GM21390 (cell line): Measurements from ENCODE around the gene ACAD9.
"Not testable (repeated sequence)": the region's sequence is repeated elsewhere in the genome, so short reads cannot be mapped to it uniquely, and the experiment has no call there.

Source experiments
- ATAC-seq: cut with Tn5 transposase; IDR thresholded peaks from one replicate; pipeline ENCODE4 v1.9.1; 2021; ENCODE audit not compliant: unreplicated experiment

The ACAD9 gene

GRCh38 chr3:128889139-128889894 is 9.9 kb downstream of the ACAD9 start:
- ATAC-seq = no peak

DNA sequence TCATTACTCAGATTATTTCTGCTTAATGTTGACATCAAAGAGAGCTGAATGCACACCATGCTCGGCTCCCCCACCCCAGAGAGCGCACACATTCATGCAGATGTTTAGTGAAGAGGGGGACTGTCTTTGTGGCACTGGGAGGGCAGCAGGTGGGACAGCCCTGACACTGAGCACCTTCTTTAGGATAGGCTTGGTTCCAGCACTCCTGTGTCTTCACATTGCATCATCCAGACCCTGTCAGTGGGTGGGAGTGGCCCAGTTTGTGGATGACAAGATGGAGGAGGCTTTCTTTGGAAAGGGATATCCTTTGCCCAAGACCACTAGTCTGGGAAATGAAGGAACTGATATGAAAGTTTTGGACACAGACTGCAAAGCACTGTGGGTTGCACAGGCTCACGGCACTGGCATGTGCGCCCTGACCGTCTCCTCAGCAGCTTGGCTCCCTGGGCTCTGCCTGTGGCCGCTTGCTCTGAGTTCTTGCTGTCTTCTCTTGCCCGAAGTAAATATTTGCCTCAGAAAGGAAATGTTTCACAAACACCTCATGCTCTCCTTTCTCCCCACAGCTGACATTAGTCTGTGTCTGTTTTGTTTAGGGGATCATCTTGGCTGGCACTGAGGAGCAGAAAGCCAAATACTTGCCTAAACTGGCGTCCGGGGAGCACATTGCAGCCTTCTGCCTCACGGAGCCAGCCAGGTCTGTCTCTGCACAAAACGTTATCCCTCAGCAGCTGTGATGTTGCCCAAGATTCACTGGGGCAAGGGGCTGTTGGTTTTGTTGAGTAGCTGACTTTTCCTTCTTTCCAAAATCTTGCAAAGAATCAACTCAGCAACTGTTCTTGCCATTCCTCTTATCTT is 16.6 kb downstream of the ACAD9 start:
- ATAC-seq = no peak

DNA sequence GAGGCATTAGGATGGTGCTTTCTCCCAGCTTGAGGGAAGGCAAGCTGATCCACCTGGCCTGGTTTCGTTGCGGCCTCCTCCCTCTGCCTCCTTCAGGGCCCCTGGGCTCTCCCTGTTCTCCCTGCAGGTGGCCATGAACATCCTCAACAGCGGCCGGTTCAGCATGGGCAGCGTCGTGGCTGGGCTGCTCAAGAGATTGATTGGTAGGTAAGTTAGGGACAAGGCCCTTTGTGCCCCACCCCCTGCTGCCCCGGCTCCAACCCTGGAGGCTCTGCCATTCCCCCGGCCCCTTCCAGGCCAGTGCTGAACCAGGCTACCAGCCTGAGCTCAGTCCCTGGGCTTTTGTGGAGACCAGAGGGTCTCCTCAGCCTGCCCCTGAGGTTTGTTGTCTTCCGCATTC is 23.0 kb downstream of the ACAD9 start:
- no peak for ATAC-seq

GRCh38 chr3:128903501-128903900 is 24.1 kb downstream of the ACAD9 start:
- no peak for ATAC-seq

- ATAC-seq = no peak
Measured at GRCh38 chr3:128906031-128906803, 26.8 kb downstream of the ACAD9 start.

DNA sequence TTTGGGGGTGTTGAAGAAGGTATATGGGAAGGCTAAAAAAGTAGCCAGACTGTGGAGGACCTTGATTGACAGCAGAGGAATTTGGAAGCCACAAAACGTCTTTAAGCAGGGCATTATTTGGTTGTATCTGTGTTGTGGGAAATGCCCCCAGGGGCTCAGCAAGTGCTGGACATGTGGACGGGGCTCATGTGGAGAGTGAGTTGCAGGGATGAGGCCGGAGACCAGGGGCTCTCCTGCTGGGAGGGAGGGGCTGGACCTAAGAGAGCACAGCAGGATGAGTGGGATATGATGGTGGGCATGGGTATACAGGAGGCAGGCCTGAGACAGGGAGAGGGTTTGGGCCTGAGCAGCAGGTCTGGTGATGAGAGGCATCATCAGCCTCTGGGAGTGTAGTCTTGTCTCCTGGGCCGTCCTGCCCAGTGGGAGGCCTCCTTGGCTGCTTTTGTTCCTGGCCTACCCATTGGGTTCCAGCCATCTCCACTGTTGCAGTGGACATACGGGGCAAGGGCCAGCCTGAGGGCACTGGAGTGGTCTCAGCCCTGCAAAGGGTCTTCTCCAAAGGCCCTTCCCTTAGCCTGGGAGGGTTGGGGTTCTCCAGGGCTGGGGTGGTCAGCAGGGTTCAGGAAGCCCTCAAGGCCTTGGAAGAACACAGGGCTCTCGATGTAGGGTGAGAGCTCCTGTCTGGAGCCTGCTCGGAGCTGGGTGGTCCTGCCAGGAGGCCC is 27.5 kb downstream of the ACAD9 start:
- ATAC-seq = no peak

DNA sequence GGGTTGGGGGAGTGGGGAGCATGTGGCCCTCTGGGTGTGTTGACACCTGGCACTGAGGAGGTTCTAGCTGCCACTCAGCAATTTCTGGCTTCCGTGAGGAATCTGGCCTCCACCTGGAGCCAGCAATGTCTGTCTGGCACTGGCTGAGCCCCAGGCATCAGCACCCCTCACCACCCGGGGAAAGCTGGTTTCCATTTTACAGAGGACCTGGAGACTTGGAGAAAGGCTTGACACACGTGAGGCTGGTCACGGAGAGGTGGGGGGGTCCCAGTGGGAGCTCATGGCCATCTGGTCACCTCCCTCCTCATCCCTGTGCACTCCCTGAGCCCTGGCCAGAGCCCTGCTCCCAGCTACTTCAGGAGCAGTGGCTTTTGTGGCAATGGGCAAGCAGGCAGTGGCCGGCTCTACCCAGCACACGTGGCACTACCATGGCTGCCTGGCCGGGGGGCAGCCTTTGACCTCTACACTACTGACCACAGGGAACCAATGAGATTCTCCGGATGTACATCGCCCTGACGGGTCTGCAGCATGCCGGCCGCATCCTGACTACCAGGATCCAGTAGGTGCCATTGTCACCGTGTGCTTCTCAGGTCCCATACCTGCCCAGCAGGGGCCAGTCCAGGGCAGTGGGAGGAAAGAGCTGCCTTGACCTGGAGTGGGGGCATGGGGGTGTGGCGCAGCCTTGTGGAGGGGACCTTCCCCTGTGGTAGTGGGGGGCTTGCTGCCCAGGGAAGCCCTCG is 28.5 kb downstream of the ACAD9 start:
- ATAC-seq = no peak

- ATAC-seq = no peak
Measured at GRCh38 chr3:128908951-128909350, 29.5 kb downstream of the ACAD9 start.

DNA sequence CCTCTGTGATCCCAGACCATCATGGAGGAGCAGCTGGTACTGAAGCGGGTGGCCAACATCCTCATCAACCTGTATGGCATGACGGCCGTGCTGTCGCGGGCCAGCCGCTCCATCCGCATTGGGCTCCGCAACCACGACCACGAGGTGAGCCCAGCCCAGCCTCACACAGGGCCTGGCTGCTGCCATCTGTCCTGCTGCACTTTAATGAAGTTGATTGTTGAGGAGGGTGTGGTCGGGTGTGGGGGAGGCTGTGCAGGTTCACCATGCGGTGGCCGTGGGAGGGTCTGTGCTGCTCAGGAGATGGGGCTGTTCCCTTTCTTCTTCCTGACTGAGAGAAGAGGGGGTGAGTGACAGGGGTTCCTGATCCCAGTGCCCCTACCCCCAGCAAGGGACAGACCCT is 30.6 kb downstream of the ACAD9 start:
- ATAC-seq = no peak

- no peak for ATAC-seq
Measured at GRCh38 chr3:128911911-128912310, 32.5 kb downstream of the ACAD9 start.

DNA sequence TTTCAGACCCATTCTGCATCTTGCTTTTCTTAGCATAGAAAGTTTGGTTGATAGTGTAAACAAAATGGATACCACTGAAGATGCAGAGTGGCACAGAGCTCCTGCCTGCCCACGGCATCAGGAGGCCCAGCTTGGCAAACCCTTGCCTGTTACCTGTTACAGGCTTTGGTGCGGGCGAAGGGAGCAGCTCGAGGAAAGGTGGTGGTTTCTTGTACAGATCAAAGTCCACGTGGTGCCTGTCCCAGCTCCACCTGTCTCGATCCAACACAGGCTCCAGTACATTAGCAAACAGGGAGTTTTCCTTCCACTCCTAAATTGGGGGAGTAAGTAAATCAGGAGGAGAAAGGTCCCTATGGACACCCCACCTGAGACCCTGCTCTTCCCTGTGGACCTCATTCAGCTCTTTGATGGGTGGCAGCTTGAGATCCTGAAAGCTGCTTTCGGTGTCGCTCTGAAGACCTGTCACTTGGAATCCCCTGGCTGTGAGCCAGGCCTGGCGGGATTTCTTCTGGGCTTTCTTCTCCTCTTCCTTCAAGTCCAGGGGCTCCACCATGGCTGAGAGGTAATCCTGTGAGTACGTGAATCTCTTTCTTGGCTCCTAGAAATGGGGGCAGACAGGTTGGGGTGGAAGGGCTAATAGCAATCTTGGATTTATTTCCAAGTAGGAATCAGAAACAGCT is 35.7 kb downstream of the ACAD9 start:
- ATAC-seq = no peak

DNA sequence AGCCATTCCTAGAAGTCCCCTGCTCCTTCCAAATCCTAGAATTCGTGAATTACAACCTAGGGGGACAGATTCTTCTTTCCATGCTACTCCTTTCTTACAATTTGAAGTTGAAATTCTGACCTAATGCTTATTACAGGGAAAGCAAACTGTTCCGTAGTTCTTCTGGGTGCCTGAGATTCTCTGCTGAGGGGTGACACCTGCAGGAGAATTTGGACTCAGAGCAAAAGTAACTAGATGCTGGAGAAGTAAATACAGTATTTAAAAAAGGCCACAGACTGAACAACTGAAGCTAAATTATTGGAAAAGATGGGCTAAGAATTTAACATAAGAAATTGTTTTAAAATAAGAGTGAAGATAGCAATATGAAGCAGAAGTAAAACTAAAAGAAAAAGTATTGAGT is 37.9 kb downstream of the ACAD9 start:
- no peak for ATAC-seq

DNA sequence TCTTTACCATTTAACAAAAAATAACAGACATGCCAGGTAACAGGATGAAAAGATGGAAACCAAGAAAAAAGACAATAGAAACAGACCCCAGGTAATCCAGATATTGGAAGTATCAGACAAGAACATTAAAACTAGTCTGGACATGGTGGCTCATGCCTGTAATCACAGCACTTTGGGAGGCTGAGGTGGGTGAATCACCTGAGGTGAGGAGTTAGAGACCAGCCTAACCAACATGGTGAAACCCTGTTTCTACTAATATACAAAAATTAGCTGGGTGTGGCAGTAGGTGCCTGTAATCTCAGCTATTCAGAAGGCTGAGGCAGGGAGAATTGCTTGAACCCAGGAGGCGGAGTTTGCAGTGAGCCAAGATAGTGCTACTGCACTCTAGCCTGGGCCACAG is 40.6 kb downstream of the ACAD9 start:
- no peak for ATAC-seq

GRCh38 chr3:128922804-128923459 is 43.5 kb downstream of the ACAD9 start:
- no peak for ATAC-seq

DNA sequence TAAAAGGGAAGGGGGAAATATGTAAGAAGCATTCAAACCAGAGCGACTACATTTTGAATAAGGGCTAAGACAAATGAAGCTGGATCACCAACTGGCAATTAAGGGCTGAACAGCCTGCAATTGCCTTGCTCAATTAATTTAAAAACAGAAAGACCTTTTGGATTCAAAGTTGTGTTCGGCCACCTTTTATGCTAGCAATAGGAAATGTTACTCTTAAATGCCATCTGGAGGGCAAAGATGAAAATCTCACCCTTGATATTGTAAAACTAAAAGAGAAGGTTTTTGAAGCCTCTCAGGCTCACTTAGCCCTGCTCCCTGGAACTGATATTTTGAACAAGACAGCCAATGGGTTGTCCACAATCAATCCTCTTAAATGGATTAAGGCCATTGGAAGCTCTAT is 44.2 kb downstream of the ACAD9 start:
- no peak for ATAC-seq

- not testable (repeated sequence) for ATAC-seq
Measured at GRCh38 chr3:128923986-128924385, 44.6 kb downstream of the ACAD9 start.

- no peak for ATAC-seq
Measured at GRCh38 chr3:128929364-128929763, 49.9 kb downstream of the ACAD9 start.

DNA sequence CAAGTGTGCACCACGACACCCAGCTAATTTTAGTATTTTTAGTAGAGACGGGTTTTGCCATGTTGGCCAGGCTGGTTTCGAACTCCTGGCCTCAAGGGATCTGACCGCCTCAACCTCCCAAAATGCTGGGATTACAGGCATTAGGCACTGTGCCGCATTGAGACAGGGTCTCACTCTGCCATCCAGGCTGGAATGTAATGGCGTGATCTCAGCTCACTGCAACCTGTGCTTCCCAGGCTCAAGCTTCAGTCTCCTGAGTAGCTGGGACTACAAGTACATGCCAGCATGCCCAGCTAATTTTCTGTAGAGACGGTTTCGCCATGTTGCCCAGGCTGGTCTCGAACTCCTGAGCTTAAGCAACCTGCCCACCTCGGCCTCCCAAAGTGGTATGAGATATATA is 51.6 kb downstream of the ACAD9 start:
- no peak for ATAC-seq

GRCh38 chr3:128932516-128933212 is 53.2 kb downstream of the ACAD9 start:
- no peak for ATAC-seq
